A549 (cell line): ENCODE results near the gene RHOBTB1. TPM values are rescaled to one million over a fixed set of nuclear protein-coding genes. Genes with fewer than 3 reads are reported as not detected.

ENCODE experiments used
- ATAC-seq, 2 experiments: fragments of 200-7000 bp in 1 of 2; fragments of >200 bp in 1 of 2; cut with Nextera tagmentation in 1 of 2; cut with Tn5 transposase in 1 of 2; 3 replicates each; pipeline versions ENCODE4 v1.8.0 to v1.9.1; 2018 to 2020; ENCODE audit warnings: mild to moderate bottlenecking in 1 of 2, moderate library complexity in 1 of 2
- CTCF ChIA-PET: fragments of 300-600 bp; sonication (Branson Sonifier 250); formaldehyde crosslinking; extraction: SDS; loops from one replicate; lab custom pipeline; 2021; ENCODE audit warnings: antibody characterized with exemption, inconsistent platforms; lab: Yijun Ruan, JAX
- POLR2A ChIA-PET: fragments of 350-600 bp; formaldehyde crosslinking; extraction: SDS; loops from one replicate; lab custom pipeline; 2021; ENCODE audit warnings: antibody characterized with exemption, inconsistent platforms; lab: Yijun Ruan, JAX
- DNase-seq, 2 experiments: peaks; one replicate each; pipeline versions ENCODE4 v3.0.0 to v3.0.0-alpha.2; 2011 to 2016; ENCODE audit warnings: low read depth in 1 of 2, low spot score in 1 of 2
- FAIRE-seq: peaks from 2 replicates; lab custom pipeline; 2011; peaks lifted over from hg19 to GRCh38; lab: Jason Lieb, UNC
- H3K27ac ChIP-seq, 2 experiments: fragments of >200 bp; sonication (Bioruptor Twin); formaldehyde crosslinking; 3 replicates each; pipeline ENCODE4 v1.5.1; 2016 to 2017
- H3K4me1 ChIP-seq: fragments of >200 bp; sonication (Bioruptor Twin); formaldehyde crosslinking; 3 replicates; pipeline ENCODE4 v1.6.1; 2016
- H3K4me2 ChIP-seq: fragments of >200 bp; sonication (Bioruptor Twin); formaldehyde crosslinking; 3 replicates; pipeline ENCODE4 v1.6.1; 2016
- H3K4me3 ChIP-seq: fragments of >200 bp; sonication (Bioruptor Twin); formaldehyde crosslinking; 3 replicates; pipeline ENCODE4 v1.5.1; 2016
- H3K9me3 ChIP-seq: fragments of >200 bp; sonication (Bioruptor Twin); formaldehyde crosslinking; 3 replicates; pipeline ENCODE4 v1.6.1; 2016
- BHLHE40 ChIP-seq: IDR thresholded peaks from 2 replicates; pipeline ENCODE4 v1.6.1; 2012; ENCODE audit warnings: low read depth, low read length, inconsistent platforms
- EHF ChIP-seq: fragments of 250-450 bp; sonication (Bioruptor Pico); IDR thresholded peaks from 2 replicates; pipeline ENCODE4 v1.5.0; 2020; ENCODE audit warnings: mild to moderate bottlenecking
- GATA3 ChIP-seq: IDR thresholded peaks from 2 replicates; pipeline ENCODE4 v1.6.1; 2012; ENCODE audit warnings: borderline replicate concordance
- HDAC2 ChIP-seq: fragments of 200-600 bp; sonication (generic); IDR thresholded peaks from 2 replicates; pipeline ENCODE4 v1.6.1; 2016
- HOXA7 ChIP-seq: fragments of 250-450 bp; sonication (Bioruptor Pico); IDR thresholded peaks from 2 replicates; pipeline ENCODE4 v1.5.0; 2020; ENCODE audit warnings: mild to moderate bottlenecking, moderate library complexity
- JUNB ChIP-seq: fragments of >200 bp; sonication (Bioruptor Twin); formaldehyde crosslinking; IDR thresholded peaks from 2 replicates; pipeline ENCODE4 v1.6.1; 2016
- MAFK ChIP-seq: fragments of 450-650 bp; IDR thresholded peaks from 2 replicates; pipeline ENCODE4 v1.6.1; 2014; ENCODE audit not compliant: partially characterized antibody
- MAZ ChIP-seq: fragments of 150-350 bp; IDR thresholded peaks from 2 replicates; pipeline ENCODE4 v1.6.1; 2014; ENCODE audit warnings: antibody characterized with exemption, low read depth, low read length, borderline replicate concordance
- MYC ChIP-seq: IDR thresholded peaks from 2 replicates; pipeline ENCODE4 v1.6.1; 2012; ENCODE audit warnings: mild to moderate bottlenecking, inconsistent platforms, low read length, improper control_type of control experiment, borderline replicate concordance
- NPAS2 ChIP-seq: fragments of 250-450 bp; sonication (Bioruptor Pico); IDR thresholded peaks from 2 replicates; pipeline ENCODE4 v1.8.0; 2022; ENCODE audit warnings: mild to moderate bottlenecking, moderate library complexity, borderline replicate concordance
- POLR2AphosphoS2 ChIP-seq: conservative IDR thresholded peaks from 2 replicates; pipeline ENCODE4 v1.6.1; 2012; ENCODE audit warnings: low read length, improper control_type of control experiment, inconsistent platforms
- RARB ChIP-seq: fragments of 250-450 bp; sonication (Bioruptor Pico); IDR thresholded peaks from 2 replicates; pipeline ENCODE4 v1.8.0; 2021; ENCODE audit warnings: mild to moderate bottlenecking, moderate library complexity
- RCOR1 ChIP-seq: fragments of 150-350 bp; IDR thresholded peaks from 2 replicates; pipeline ENCODE4 v1.6.1; 2014; ENCODE audit warnings: antibody characterized with exemption, low read length, low read depth
- ZNF302 ChIP-seq: fragments of 250-450 bp; sonication (Bioruptor Pico); IDR thresholded peaks from 2 replicates; pipeline ENCODE4 v1.9.0; 2021; ENCODE audit warnings: inconsistent platforms, mild to moderate bottlenecking, moderate library complexity
- ZSCAN20 ChIP-seq: fragments of 250-450 bp; sonication (Bioruptor Pico); IDR thresholded peaks from 2 replicates; pipeline ENCODE4 v1.8.0; 2022; ENCODE audit warnings: mild to moderate bottlenecking, moderate library complexity
- WGBS: methylation state at CpG from one replicate; pipeline ENCODE4 v1.1.6; 2017; ENCODE audit errors: missing lambda C conversion rate; 5-methylcytosine and 5-hydroxymethylcytosine counted together
- polyA plus RNA-seq, 4 experiments: library from polyadenylated mRNA; depleted of rRNA in 3 of 4; stranded (reverse); fragments of >200 nt; fragmentation: RNase III in 1 of 4; extraction: RNeasy Plus Mini Kit Qiagen cat#74134 plus additional on column Dnase treatment in 1 of 4; gene quantifications; 2 replicates in 3 of 4; 3 replicates in 1 of 4; pipeline ENCODE4 v1.2.3, GENCODE V29; 2011 to 2017
- TF ChIP-seq, protein P1 (sequence below): IDR thresholded peaks from 2 replicates; pipeline ENCODE4 v1.6.1; 2012
- TF ChIP-seq, protein P2 (sequence below): fragments of 150-350 bp; IDR thresholded peaks from 2 replicates; pipeline ENCODE4 v1.6.1; 2014; ENCODE audit warnings: low read depth, mild to moderate bottlenecking, low read length
- TF ChIP-seq, protein P3 (sequence below): fragments of >200 bp; sonication (Bioruptor Twin); formaldehyde crosslinking; IDR thresholded peaks from 3 replicates; pipeline ENCODE4 v1.6.1; 2016
- TF ChIP-seq, protein P4 (sequence below): fragments of >200 bp; sonication (Bioruptor Twin); formaldehyde crosslinking; IDR thresholded peaks from 2 replicates; pipeline ENCODE4 v1.6.1; 2016
- TF ChIP-seq, protein P5 (sequence below): fragments of 200-600 bp; sonication (generic); IDR thresholded peaks from 2 replicates; pipeline ENCODE4 v1.6.1; 2016; ENCODE audit warnings: antibody characterized with exemption, mild to moderate bottlenecking, moderate library complexity

The RHOBTB1 gene
- polyA plus RNA-seq, 2 of the 4 experiments (the other 2 are of a cell fraction), result 6.6 to 24.7 TPM

DNA sequence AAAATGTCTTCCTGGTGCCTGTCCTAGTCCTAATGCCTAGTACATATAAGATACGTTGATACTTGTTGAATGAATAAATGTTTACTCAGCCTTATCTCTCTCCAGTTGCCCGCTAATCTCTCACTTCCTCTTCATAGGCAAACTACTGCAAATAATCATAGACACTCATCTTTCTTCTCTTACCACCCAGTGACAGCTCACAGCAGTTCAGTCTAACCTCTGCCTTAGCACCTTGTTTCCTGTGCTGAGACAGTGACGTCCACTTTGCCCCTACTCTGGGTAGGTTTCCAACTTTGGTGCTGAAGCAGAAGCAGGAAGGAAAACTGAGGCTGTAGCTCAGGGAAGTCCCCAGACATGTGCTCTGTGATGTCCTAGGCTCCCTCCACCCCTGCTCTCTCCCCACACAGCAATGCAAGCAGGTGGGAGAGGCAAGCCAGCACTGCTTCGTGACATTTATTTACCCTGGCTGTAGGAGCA, 45.5 kb upstream of the RHOBTB1 start:
- TF ChIP-seq GATA3 (peak; percentile 83), HDAC2 (no peak), EHF (no peak), HOXA7 (CRISPR knock-in tag) (no peak), NPAS2 (CRISPR knock-in tag) (no peak), MAZ (no peak), MAFK (peak; percentile 58)
- TF ChIP-seq, protein P1, sequence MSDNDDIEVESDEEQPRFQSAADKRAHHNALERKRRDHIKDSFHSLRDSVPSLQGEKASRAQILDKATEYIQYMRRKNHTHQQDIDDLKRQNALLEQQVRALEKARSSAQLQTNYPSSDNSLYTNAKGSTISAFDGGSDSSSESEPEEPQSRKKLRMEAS, result no peak
- TF ChIP-seq, protein P2, sequence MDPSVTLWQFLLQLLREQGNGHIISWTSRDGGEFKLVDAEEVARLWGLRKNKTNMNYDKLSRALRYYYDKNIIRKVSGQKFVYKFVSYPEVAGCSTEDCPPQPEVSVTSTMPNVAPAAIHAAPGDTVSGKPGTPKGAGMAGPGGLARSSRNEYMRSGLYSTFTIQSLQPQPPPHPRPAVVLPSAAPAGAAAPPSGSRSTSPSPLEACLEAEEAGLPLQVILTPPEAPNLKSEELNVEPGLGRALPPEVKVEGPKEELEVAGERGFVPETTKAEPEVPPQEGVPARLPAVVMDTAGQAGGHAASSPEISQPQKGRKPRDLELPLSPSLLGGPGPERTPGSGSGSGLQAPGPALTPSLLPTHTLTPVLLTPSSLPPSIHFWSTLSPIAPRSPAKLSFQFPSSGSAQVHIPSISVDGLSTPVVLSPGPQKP, result no peak
- ChIA-PET CTCF (no interaction called here), POLR2A (no interaction called here)
- Histone ChIP-seq H3K4me2 (peak overlapping the region; percentile 44), H3K4me1 (peaks cover 27% of the 10 kb centered on the region), H3K4me3 (no peak overlapping the region), H3K27ac (peak overlapping the region; percentile 50 to 59; a peak in 4 of 6 replicates), H3K9me3 (no peaks in the 10 kb centered on the region)
- peak; percentile 24 to 91; a peak in 4 of 6 replicates for ATAC-seq
- peak; percentile 63 for FAIRE-seq
- 15% methylated on average over 4 of the region's 4 CpGs for WGBS
- DNase-seq, result peak in 1 of 2 experiments; percentile 65

DNA sequence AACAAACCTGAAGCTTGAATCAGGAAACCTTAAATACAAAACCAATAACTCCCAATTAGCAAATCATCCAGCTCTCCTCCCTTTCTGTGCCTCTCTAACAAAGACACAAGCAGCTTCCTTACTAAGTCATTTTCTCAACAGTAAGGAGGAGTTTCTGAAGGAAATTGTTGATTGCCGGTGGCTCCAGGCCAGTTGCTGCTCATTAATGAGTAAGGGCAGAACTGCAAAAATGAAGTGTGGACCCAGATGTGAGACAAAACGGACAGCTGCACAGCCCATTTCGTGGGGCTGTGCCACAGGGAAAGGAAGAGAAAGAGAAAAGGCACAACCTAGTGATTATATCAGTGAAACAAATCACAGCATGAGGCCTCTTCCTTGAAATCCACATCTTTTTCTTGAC, 42.8 kb upstream of the RHOBTB1 start:
- Histone ChIP-seq H3K9me3 (no peaks in the 10 kb centered on the region), H3K4me2 (no peak overlapping the region), H3K4me3 (no peak overlapping the region), H3K4me1 (peaks cover 27% of the 10 kb centered on the region), H3K27ac (0 out of 6 replicates have a peak overlapping the region, but pooled peaks of 1 of the 2 experiments have one; percentile 2)
- FAIRE-seq (no peak), ATAC-seq (no peak), DNase-seq (no peak)
- 63% methylated on average over 3 of the region's 3 CpGs for WGBS
- ChIA-PET POLR2A (no interaction called here), CTCF (no interaction called here)
- TF ChIP-seq MYC (no peak), RARB (CRISPR knock-in tag) (no peak), ZNF302 (CRISPR knock-in tag) (no peak), JUNB (no peak), ZSCAN20 (CRISPR knock-in tag) (no peak), HOXA7 (CRISPR knock-in tag) (no peak), BHLHE40 (no peak), POLR2AphosphoS2 (no peak), EHF (no peak), RCOR1 (no peak)
- TF ChIP-seq, protein P3, sequence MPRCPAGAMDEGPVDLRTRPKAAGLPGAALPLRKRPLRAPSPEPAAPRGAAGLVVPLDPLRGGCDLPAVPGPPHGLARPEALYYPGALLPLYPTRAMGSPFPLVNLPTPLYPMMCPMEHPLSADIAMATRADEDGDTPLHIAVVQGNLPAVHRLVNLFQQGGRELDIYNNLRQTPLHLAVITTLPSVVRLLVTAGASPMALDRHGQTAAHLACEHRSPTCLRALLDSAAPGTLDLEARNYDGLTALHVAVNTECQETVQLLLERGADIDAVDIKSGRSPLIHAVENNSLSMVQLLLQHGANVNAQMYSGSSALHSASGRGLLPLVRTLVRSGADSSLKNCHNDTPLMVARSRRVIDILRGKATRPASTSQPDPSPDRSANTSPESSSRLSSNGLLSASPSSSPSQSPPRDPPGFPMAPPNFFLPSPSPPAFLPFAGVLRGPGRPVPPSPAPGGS, result no peak
- TF ChIP-seq, protein P4, sequence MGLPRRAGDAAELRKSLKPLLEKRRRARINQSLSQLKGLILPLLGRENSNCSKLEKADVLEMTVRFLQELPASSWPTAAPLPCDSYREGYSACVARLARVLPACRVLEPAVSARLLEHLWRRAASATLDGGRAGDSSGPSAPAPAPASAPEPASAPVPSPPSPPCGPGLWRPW, result no peak
- TF ChIP-seq, protein P5, sequence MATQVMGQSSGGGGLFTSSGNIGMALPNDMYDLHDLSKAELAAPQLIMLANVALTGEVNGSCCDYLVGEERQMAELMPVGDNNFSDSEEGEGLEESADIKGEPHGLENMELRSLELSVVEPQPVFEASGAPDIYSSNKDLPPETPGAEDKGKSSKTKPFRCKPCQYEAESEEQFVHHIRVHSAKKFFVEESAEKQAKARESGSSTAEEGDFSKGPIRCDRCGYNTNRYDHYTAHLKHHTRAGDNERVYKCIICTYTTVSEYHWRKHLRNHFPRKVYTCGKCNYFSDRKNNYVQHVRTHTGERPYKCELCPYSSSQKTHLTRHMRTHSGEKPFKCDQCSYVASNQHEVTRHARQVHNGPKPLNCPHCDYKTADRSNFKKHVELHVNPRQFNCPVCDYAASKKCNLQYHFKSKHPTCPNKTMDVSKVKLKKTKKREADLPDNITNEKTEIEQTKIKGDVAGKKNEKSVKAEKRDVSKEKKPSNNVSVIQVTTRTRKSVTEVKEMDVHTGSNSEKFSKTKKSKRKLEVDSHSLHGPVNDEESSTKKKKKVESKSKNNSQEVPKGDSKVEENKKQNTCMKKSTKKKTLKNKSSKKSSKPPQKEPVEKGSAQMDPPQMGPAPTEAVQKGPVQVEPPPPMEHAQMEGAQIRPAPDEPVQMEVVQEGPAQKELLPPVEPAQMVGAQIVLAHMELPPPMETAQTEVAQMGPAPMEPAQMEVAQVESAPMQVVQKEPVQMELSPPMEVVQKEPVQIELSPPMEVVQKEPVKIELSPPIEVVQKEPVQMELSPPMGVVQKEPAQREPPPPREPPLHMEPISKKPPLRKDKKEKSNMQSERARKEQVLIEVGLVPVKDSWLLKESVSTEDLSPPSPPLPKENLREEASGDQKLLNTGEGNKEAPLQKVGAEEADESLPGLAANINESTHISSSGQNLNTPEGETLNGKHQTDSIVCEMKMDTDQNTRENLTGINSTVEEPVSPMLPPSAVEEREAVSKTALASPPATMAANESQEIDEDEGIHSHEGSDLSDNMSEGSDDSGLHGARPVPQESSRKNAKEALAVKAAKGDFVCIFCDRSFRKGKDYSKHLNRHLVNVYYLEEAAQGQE, result no peak
